GM12878 (cell line): ENCODE results near the gene GIPC1. TPM values are rescaled to one million over a fixed set of nuclear protein-coding genes. Genes with fewer than 3 reads are reported as not detected.

Experiments
- CHD1 ChIP-seq: IDR thresholded peaks from 2 replicates; pipeline ENCODE4 v1.6.1; 2012; ENCODE audit warnings: low read depth, low read length, improper control_type of control experiment
- ESRRA ChIP-seq: IDR thresholded peaks from 2 replicates; pipeline ENCODE4 v1.6.1; 2012; ENCODE audit warnings: mild to moderate bottlenecking, low read length, improper control_type of control experiment
- JUNB ChIP-seq: IDR thresholded peaks from 2 replicates; pipeline ENCODE4 v1.6.1; 2016; ENCODE audit warnings: antibody characterized with exemption, mild to moderate bottlenecking
- POLR2AphosphoS5 ChIP-seq: IDR thresholded peaks from 2 replicates; pipeline ENCODE4 v1.6.1; 2011; ENCODE audit warnings: mild to moderate bottlenecking, low read length, inconsistent platforms
- POU2F2 ChIP-seq: IDR thresholded peaks from 3 replicates; pipeline ENCODE4 v1.6.1; 2011; ENCODE audit warnings: low read depth, mild to moderate bottlenecking, low read length, borderline replicate concordance
- RELB ChIP-seq: fragments of 450-650 bp; IDR thresholded peaks from 2 replicates; pipeline ENCODE4 v1.6.1; 2017; ENCODE audit warnings: low read depth, mild to moderate bottlenecking, moderate library complexity
- SIX5 ChIP-seq: IDR thresholded peaks from 2 replicates; pipeline ENCODE4 v1.6.1; 2011; ENCODE audit warnings: mild to moderate bottlenecking, low read depth, low read length, moderate library complexity; ENCODE audit not compliant: severe bottlenecking
- SREBF2 ChIP-seq: IDR thresholded peaks from 2 replicates; pipeline ENCODE4 v1.6.1; 2012; ENCODE audit warnings: mild to moderate bottlenecking, low read length
- TARDBP ChIP-seq: IDR thresholded peaks from 2 replicates; pipeline ENCODE4 v1.6.1; 2016; ENCODE audit warnings: borderline replicate concordance
- TCF7 ChIP-seq: IDR thresholded peaks from 2 replicates; pipeline ENCODE4 v1.6.1; 2014; ENCODE audit warnings: antibody characterized with exemption, borderline replicate concordance
- ZBTB40 ChIP-seq: fragments of 450-650 bp; IDR thresholded peaks from 2 replicates; pipeline ENCODE4 v1.6.1; 2016; ENCODE audit warnings: mild to moderate bottlenecking, moderate library complexity, borderline replicate concordance
- ZNF207 ChIP-seq: fragments of 450-650 bp; IDR thresholded peaks from 2 replicates; pipeline ENCODE4 v1.6.1; 2014; ENCODE audit warnings: antibody characterized with exemption, mild to moderate bottlenecking, borderline replicate concordance
- ZZZ3 ChIP-seq: IDR thresholded peaks from 2 replicates; pipeline ENCODE4 v1.6.1; 2011; ENCODE audit warnings: low read depth; ENCODE audit not compliant: control insufficient read depth, insufficient read length
- polyA plus RNA-seq, 11 experiments: library from polyadenylated mRNA; depleted of rRNA in 4 of 11; unstranded in 6 of 11; stranded (reverse) in 5 of 11; fragments of >200 nt; fragmentation: Nextera tagmentation in 4 of 11; fragmentation: Illumina TruSeq in 1 of 11; extraction: Ambion mirVana in 4 of 11; extraction: Trizol in 1 of 11; gene quantifications; 1 replicate in 1 of 11; 2 replicates in 10 of 11; pipeline versions ENCODE4 v1.2.1 to v1.2.3, GENCODE V29; 2011 to 2016; ENCODE audit warnings: inconsistent platforms in 2 of 11, missing spikeins in 2 of 11, low read depth in 1 of 11
- total RNA-seq, 4 experiments: library from RNA; depleted of rRNA in 3 of 4; stranded (reverse); fragments of >200 nt in 3 of 4; fragmentation: Illumina TruSeq in 1 of 4; extraction: Trizol in 1 of 4; gene quantifications; 2 replicates each; pipeline versions ENCODE4 v1.2.1 to v1.2.3, GENCODE V29; 2013 to 2021
- TF ChIP-seq, protein P1 (sequence below): IDR thresholded peaks from 2 replicates; pipeline ENCODE4 v1.6.1; 2012; ENCODE audit warnings: low read depth, low read length, improper control_type of control experiment
- TF ChIP-seq, protein P2 (sequence below): fragments of 450-650 bp; IDR thresholded peaks from 2 replicates; pipeline ENCODE4 v1.6.1; 2018; ENCODE audit warnings: mild to moderate bottlenecking, low read depth, moderate library complexity; ENCODE audit not compliant: partially characterized antibody
- TF ChIP-seq, protein P3 (sequence below): fragments of 450-650 bp; IDR thresholded peaks from 2 replicates; pipeline ENCODE4 v1.6.1; 2018; ENCODE audit warnings: borderline replicate concordance, mild to moderate bottlenecking; ENCODE audit not compliant: partially characterized antibody

Gene GIPC1
- total and polyA plus RNA-seq, 10 of the 15 experiments (the other 5 are each of a cell fraction or from before 2014, with no cell fraction given) = 0.47 to 24.1 (median 13.6) TPM

DNA sequence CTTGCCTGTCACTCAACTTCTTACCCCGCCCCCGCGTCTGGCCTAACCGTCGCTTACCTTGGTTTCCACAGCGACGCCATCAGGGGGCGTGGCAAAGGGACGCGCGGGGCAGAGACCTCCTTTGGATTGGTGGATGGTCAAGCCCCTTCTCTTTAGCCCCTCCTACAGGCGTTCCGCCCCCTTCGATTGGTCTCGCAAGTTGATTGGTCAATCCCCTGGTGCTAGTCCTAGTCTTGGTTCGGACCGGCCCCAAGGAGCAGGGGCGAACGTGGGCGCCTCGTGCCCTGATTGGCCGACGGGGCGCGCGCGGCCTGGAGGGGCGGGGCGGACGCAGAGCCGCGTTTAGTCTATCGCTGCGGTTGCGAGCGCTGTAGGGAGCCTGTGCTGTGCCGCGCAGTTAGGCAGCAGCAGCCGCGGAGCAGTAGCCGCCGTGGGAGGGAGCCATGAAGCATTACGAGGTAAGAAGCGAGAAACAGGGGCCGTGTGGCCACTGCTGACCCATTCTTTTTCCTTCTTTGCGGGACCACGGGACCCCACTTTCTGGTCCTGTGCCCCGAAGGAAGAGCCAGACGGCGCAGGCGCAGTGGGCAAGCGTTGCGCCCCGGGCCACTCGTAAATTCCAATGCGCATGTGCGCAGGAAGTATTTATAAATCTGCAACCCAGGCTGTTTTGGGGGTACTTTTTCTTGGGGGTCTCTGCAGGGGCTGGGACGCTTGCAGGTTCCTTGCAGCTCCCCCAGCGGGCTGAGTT, 33.5 kb upstream of the GIPC1 start, which contains the start of gene TECR (continued):
- TF ChIP-seq POU2F2 (peak; percentile 78; the same call in 2 of the 3 replicates), RELB (no peak), CHD1 (no peak), SREBF2 (no peak), TCF7 (no peak), SIX5 (no peak), ZNF207 (peak; percentile 73; the same call in 1 of the 2 replicates), ESRRA (no peak), POLR2AphosphoS5 (peak; percentile 98), JUNB (no peak), TARDBP (no peak), ZBTB40 (no peak), ZZZ3 (no peak)
- TF ChIP-seq, protein P1, sequence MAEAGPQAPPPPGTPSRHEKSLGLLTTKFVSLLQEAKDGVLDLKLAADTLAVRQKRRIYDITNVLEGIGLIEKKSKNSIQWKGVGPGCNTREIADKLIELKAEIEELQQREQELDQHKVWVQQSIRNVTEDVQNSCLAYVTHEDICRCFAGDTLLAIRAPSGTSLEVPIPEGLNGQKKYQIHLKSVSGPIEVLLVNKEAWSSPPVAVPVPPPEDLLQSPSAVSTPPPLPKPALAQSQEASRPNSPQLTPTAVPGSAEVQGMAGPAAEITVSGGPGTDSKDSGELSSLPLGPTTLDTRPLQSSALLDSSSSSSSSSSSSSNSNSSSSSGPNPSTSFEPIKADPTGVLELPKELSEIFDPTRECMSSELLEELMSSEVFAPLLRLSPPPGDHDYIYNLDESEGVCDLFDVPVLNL = no peak
- TF ChIP-seq, protein P2, sequence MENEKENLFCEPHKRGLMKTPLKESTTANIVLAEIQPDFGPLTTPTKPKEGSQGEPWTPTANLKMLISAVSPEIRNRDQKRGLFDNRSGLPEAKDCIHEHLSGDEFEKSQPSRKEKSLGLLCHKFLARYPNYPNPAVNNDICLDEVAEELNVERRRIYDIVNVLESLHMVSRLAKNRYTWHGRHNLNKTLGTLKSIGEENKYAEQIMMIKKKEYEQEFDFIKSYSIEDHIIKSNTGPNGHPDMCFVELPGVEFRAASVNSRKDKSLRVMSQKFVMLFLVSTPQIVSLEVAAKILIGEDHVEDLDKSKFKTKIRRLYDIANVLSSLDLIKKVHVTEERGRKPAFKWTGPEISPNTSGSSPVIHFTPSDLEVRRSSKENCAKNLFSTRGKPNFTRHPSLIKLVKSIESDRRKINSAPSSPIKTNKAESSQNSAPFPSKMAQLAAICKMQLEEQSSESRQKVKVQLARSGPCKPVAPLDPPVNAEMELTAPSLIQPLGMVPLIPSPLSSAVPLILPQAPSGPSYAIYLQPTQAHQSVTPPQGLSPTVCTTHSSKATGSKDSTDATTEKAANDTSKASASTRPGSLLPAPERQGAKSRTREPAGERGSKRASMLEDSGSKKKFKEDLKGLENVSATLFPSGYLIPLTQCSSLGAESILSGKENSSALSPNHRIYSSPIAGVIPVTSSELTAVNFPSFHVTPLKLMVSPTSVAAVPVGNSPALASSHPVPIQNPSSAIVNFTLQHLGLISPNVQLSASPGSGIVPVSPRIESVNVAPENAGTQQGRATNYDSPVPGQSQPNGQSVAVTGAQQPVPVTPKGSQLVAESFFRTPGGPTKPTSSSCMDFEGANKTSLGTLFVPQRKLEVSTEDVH = no peak
- TF ChIP-seq, protein P3, sequence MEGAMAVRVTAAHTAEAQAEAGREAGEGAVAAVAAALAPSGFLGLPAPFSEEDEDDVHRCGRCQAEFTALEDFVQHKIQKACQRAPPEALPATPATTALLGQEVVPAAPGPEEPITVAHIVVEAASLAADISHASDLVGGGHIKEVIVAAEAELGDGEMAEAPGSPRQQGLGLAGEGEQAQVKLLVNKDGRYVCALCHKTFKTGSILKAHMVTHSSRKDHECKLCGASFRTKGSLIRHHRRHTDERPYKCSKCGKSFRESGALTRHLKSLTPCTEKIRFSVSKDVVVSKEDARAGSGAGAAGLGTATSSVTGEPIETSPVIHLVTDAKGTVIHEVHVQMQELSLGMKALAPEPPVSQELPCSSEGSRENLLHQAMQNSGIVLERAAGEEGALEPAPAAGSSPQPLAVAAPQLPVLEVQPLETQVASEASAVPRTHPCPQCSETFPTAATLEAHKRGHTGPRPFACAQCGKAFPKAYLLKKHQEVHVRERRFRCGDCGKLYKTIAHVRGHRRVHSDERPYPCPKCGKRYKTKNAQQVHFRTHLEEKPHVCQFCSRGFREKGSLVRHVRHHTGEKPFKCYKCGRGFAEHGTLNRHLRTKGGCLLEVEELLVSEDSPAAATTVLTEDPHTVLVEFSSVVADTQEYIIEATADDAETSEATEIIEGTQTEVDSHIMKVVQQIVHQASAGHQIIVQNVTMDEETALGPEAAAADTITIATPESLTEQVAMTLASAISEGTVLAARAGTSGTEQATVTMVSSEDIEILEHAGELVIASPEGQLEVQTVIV = no peak
